ENCODE results near the gene FMNL1.

FMNL1 gene

DNA sequence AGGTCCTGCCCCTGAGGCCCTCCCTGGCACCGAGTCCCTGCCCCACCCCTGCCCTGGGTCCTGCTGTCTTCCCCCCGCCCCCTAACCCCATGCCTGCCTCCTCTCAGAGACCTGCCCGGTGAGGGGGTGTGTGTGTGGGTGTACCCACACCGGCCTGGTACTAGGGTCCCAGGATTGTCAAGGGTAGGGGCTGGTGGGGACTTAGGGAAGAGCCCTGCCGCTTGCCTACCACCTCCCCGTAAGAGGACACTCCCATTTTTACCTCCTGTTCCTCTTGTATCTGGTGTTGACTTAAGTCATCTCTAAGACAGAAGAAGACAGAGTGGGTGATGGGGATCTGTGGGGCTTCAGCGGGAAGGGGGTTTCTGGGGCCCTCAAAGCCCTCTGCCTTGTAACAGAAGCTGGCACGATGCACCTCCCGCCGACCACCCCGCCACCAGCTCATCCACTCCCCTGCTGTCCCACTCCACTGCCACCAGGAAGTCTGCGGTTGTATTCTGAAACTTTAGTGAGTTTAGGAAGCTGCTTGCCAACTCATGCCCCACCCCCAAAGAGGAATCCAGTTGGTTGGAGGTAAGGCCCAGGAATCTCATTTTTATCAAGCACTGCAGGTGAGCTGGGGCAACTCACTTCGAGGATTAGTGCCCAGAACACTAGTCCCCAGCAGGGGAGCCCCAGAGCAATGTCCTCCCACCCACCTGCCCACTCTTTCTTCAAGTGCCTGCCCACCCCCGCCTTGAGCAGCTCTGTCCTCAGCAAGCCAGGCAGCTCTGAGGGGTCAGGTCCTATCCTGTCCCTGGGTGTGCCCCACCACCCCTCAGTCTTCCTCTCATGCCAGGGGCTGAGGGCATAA is 34.7 kb downstream of the FMNL1 start:
- Histone ChIP-seq H3K9me3 (ENCODE audit: control insufficient read depth, low read length) (no peaks in the 10 kb centered on the region), H3K27me3 (replicated peaks; ENCODE audit: control insufficient read depth, insufficient read depth, low read length, poor library complexity, severe bottlenecking) (no peaks in the 10 kb centered on the region), H3K36me3 (ENCODE audit: control insufficient read depth, insufficient read depth, low read length) (no peaks in the 10 kb centered on the region), H3K27ac (ENCODE audit: insufficient read depth, low read length, poor library complexity, severe bottlenecking) (no peak overlapping the region), H3K4me3 (ENCODE audit: insufficient read depth, low read depth, low read length, poor library complexity, severe bottlenecking) (no peak overlapping the region), H3K4me1 (ENCODE audit: control insufficient read depth, insufficient read depth, low read length, poor library complexity, severe bottlenecking) (peaks cover 9% of the 10 kb centered on the region)
- no peak for DNase-seq

GRCh38 chr17:45257115-45257514 is 35.4 kb downstream of the FMNL1 start:
- H3K9me3 ChIP-seq (ENCODE audit: control insufficient read depth, low read length) = no peaks in the 10 kb centered on the region
- DNase-seq = no peak
- no peaks in the 10 kb centered on the region for H3K36me3 ChIP-seq (ENCODE audit: control insufficient read depth, insufficient read depth, low read length)
- no peaks in the 10 kb centered on the region for H3K27me3 ChIP-seq (replicated peaks; ENCODE audit: control insufficient read depth, insufficient read depth, low read length, poor library complexity, severe bottlenecking)
- peaks cover 9% of the 10 kb centered on the region for H3K4me1 ChIP-seq (ENCODE audit: control insufficient read depth, insufficient read depth, low read length, poor library complexity, severe bottlenecking)
- H3K27ac ChIP-seq (ENCODE audit: insufficient read depth, low read length, poor library complexity, severe bottlenecking) = no peak overlapping the region
- H3K4me3 ChIP-seq (ENCODE audit: insufficient read depth, low read depth, low read length, poor library complexity, severe bottlenecking) = no peak overlapping the region

DNA sequence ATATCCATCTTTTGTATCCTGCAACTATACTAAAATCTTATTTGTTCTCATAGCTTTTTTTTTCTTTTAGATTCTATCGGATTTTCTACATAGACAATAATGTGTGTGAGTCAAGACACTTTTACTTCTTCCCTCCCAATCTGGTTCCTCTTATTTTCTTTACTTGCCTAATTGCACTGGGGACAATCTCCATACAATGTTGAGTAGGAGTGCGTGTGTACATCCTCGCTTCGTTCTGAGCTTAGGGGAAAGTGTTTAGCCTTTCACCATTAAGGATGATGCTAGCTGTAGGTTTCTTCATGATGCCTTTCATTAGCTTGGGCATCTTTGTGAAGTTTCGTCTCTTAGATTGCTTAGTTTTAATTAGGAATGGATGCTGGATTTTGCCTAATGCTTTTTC is 37.3 kb downstream of the FMNL1 start:
- no peak for DNase-seq
- H3K27me3 ChIP-seq (replicated peaks; ENCODE audit: control insufficient read depth, insufficient read depth, low read length, poor library complexity, severe bottlenecking) = no peaks in the 10 kb centered on the region
- H3K4me1 ChIP-seq (ENCODE audit: control insufficient read depth, insufficient read depth, low read length, poor library complexity, severe bottlenecking) = peaks cover 17% of the 10 kb centered on the region
- H3K9me3 ChIP-seq (ENCODE audit: control insufficient read depth, low read length) = no peaks in the 10 kb centered on the region
- H3K4me3 ChIP-seq (ENCODE audit: insufficient read depth, low read depth, low read length, poor library complexity, severe bottlenecking) = no peak overlapping the region
- H3K36me3 ChIP-seq (ENCODE audit: control insufficient read depth, insufficient read depth, low read length) = peaks cover 7% of the 10 kb centered on the region
- no peak overlapping the region for H3K27ac ChIP-seq (ENCODE audit: insufficient read depth, low read length, poor library complexity, severe bottlenecking)

DNA sequence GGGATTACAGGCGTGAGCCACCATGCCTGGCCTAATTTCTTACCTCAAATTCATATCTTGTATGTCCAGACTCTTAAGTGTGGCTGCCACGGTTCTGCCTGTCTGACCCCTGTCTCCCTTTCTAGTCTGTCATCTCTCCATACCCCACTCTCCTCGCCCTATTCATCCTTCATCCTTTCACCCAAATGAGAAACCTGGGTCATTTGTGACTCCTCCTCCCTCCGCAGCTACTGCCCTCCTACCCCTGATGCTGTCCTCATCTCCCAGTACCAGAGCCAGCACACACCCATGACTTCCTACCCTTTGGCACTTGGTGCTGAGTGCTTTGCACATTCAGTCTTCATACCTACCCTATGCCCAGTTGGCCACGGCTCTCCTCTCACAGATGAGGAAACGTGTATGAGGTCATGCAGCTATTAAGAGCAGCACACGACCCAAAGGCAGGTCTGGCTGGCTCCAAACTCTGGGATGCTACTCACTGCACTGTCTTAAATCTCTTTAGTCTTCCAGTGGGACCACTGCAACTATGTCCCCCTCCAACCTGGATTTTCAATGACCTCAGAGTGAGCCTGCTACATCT is 38.6 kb downstream of the FMNL1 start:
- Histone ChIP-seq H3K27me3 (replicated peaks; ENCODE audit: control insufficient read depth, insufficient read depth, low read length, poor library complexity, severe bottlenecking) (no peaks in the 10 kb centered on the region), H3K4me3 (ENCODE audit: insufficient read depth, low read depth, low read length, poor library complexity, severe bottlenecking) (no peak overlapping the region), H3K4me1 (ENCODE audit: control insufficient read depth, insufficient read depth, low read length, poor library complexity, severe bottlenecking) (peaks cover 17% of the 10 kb centered on the region), H3K36me3 (ENCODE audit: control insufficient read depth, insufficient read depth, low read length) (peaks cover 19% of the 10 kb centered on the region), H3K27ac (ENCODE audit: insufficient read depth, low read length, poor library complexity, severe bottlenecking) (no peak overlapping the region), H3K9me3 (ENCODE audit: control insufficient read depth, low read length) (no peaks in the 10 kb centered on the region)
- no peak for DNase-seq

DNA sequence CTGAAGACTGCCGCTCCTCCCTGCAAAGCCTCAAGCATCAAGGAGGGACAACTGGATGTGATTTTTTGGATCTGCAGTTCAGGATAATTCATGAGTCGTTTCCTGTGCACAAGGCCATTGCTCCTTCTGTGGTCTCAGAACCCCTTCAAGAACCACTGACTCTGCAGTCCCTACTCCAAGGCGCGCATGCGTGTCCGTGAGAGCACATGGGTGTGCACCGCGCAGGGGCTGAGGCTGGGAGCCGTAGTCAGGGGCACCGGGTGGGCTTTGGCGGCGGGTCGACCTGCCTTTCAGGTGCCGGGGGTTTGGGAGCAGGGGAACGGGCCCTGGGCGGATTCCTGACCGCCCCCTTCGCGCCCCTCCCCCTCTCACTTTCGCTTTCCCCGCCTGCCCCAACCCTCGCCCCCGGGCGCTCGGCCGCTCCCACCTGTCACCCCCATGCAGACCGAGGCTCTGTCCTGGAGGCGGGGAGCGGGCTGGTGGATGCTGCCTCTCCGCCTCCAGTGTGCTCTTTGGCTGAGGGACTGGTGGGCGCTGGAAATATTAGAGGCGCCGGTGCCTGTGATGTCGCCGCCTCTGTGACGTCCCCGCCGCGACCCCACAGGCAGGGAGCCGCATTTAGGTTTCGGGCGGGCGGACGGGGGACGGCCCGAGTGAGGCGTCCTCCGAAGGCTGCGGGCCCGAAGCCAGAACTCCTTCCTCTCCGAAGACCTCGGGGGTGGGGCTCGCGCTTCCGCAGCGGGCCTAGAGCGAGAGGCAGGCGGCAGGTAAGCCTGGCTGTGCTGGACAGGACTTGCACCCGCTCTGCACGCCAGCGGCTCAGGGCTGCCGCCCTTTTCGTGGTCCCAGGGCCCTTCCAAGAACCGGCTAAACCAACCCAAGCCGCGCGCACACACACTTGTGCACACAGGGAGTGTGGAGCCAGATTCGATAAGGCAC is 40.2 kb downstream of the FMNL1 start, which contains the start of gene SPATA32:
Gene SPATA32 (minus strand): TSS at position 518 of the 939 bp plus-strand sequence. CDS start 78 bp downstream, at position 440.
- H3K4me3 ChIP-seq (ENCODE audit: insufficient read depth, low read depth, low read length, poor library complexity, severe bottlenecking) = peak within 1 kb of the TSS; percentile 59
- peaks cover 33% of the 10 kb centered on the region for H3K36me3 ChIP-seq (ENCODE audit: control insufficient read depth, insufficient read depth, low read length)
- H3K4me1 ChIP-seq (ENCODE audit: control insufficient read depth, insufficient read depth, low read length, poor library complexity, severe bottlenecking) = peaks cover 12% of the 10 kb centered on the region
- H3K27me3 ChIP-seq (replicated peaks; ENCODE audit: control insufficient read depth, insufficient read depth, low read length, poor library complexity, severe bottlenecking) = no peaks in the 10 kb centered on the region
- peak; percentile 25 to 41 (median 39) for DNase-seq
- H3K9me3 ChIP-seq (ENCODE audit: control insufficient read depth, low read length) = no peaks in the 10 kb centered on the region
- H3K27ac ChIP-seq (ENCODE audit: insufficient read depth, low read length, poor library complexity, severe bottlenecking) = peak within 1 kb of the TSS; percentile 55

GRCh38 chr17:45262516-45263476 is 41.1 kb downstream of the FMNL1 start:
- H3K27me3 ChIP-seq (replicated peaks; ENCODE audit: control insufficient read depth, insufficient read depth, low read length, poor library complexity, severe bottlenecking) = no peaks in the 10 kb centered on the region
- no peak for DNase-seq
- no peaks in the 10 kb centered on the region for H3K9me3 ChIP-seq (ENCODE audit: control insufficient read depth, low read length)
- H3K4me3 ChIP-seq (ENCODE audit: insufficient read depth, low read depth, low read length, poor library complexity, severe bottlenecking) = peak overlapping the region; percentile 59
- H3K27ac ChIP-seq (ENCODE audit: insufficient read depth, low read length, poor library complexity, severe bottlenecking) = peak overlapping the region; percentile 55
- H3K36me3 ChIP-seq (ENCODE audit: control insufficient read depth, insufficient read depth, low read length) = peaks cover 40% of the 10 kb centered on the region
- peaks cover 8% of the 10 kb centered on the region for H3K4me1 ChIP-seq (ENCODE audit: control insufficient read depth, insufficient read depth, low read length, poor library complexity, severe bottlenecking)

DNA sequence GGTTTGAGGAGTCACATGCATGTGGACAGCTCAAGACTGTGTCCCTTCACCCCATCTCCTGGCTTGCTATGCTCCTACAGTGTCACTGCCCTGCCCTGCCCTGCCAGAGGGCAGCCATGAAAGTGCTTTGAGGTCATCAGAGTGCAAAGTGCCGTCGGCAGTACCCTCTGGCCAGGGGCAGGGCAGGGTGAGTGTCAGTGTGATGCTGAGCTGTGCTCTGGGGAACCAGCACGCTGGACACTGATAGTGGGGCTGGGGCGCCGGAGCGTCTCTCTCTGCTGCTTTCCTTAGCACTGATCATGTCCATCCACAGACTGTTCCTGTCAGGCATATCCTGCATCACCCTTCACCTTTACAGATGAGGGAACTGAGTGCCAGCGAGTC is 41.8 kb downstream of the FMNL1 start:
- H3K27me3 ChIP-seq (replicated peaks; ENCODE audit: control insufficient read depth, insufficient read depth, low read length, poor library complexity, severe bottlenecking) = no peaks in the 10 kb centered on the region
- H3K4me3 ChIP-seq (ENCODE audit: insufficient read depth, low read depth, low read length, poor library complexity, severe bottlenecking) = no peak overlapping the region
- DNase-seq = no peak
- H3K27ac ChIP-seq (ENCODE audit: insufficient read depth, low read length, poor library complexity, severe bottlenecking) = no peak overlapping the region
- H3K4me1 ChIP-seq (ENCODE audit: control insufficient read depth, insufficient read depth, low read length, poor library complexity, severe bottlenecking) = peaks cover 8% of the 10 kb centered on the region
- no peaks in the 10 kb centered on the region for H3K9me3 ChIP-seq (ENCODE audit: control insufficient read depth, low read length)
- H3K36me3 ChIP-seq (ENCODE audit: control insufficient read depth, insufficient read depth, low read length) = peaks cover 44% of the 10 kb centered on the region

GRCh38 chr17:45264430-45264829 is 42.7 kb downstream of the FMNL1 start:
- DNase-seq = no peak
- Histone ChIP-seq H3K27me3 (replicated peaks; ENCODE audit: control insufficient read depth, insufficient read depth, low read length, poor library complexity, severe bottlenecking) (no peaks in the 10 kb centered on the region), H3K27ac (ENCODE audit: insufficient read depth, low read length, poor library complexity, severe bottlenecking) (no peak overlapping the region), H3K36me3 (ENCODE audit: control insufficient read depth, insufficient read depth, low read length) (peaks cover 54% of the 10 kb centered on the region), H3K4me3 (ENCODE audit: insufficient read depth, low read depth, low read length, poor library complexity, severe bottlenecking) (no peak overlapping the region), H3K9me3 (ENCODE audit: control insufficient read depth, low read length) (no peaks in the 10 kb centered on the region), H3K4me1 (ENCODE audit: control insufficient read depth, insufficient read depth, low read length, poor library complexity, severe bottlenecking) (peaks cover 8% of the 10 kb centered on the region)

GRCh38 chr17:45264988-45265387 is 43.3 kb downstream of the FMNL1 start:
- H3K9me3 ChIP-seq (ENCODE audit: control insufficient read depth, low read length) = no peaks in the 10 kb centered on the region
- no peak overlapping the region for H3K27ac ChIP-seq (ENCODE audit: insufficient read depth, low read length, poor library complexity, severe bottlenecking)
- no peak for DNase-seq
- peaks cover 8% of the 10 kb centered on the region for H3K4me1 ChIP-seq (ENCODE audit: control insufficient read depth, insufficient read depth, low read length, poor library complexity, severe bottlenecking)
- H3K4me3 ChIP-seq (ENCODE audit: insufficient read depth, low read depth, low read length, poor library complexity, severe bottlenecking) = no peak overlapping the region
- peaks cover 60% of the 10 kb centered on the region for H3K36me3 ChIP-seq (ENCODE audit: control insufficient read depth, insufficient read depth, low read length)
- no peaks in the 10 kb centered on the region for H3K27me3 ChIP-seq (replicated peaks; ENCODE audit: control insufficient read depth, insufficient read depth, low read length, poor library complexity, severe bottlenecking)

Measured in effector memory CD4-positive, alpha-beta T cell (primary cell).